ENCODE measurements around the gene PGA5.

DNA sequence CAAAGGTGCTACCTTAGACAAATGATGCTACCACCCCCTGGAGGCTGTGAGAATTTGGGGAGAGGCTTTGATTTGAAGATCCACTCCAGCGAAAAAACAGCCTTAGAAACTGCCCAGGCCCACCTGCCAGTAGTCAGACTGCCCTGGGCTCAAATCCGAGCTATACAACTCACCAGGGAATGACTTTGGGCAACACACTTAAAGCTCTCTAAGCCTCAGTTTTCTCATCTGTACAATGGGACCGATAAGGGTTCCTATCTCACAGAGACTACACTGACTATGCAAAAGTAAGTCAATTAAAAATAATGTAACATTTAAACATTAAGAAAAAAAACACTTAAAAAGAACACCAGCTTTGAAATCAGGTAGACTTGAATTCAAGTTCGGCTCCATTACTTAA, 34.2 kb downstream of the PGA5 start:
- TF ChIP-seq, protein P1, sequence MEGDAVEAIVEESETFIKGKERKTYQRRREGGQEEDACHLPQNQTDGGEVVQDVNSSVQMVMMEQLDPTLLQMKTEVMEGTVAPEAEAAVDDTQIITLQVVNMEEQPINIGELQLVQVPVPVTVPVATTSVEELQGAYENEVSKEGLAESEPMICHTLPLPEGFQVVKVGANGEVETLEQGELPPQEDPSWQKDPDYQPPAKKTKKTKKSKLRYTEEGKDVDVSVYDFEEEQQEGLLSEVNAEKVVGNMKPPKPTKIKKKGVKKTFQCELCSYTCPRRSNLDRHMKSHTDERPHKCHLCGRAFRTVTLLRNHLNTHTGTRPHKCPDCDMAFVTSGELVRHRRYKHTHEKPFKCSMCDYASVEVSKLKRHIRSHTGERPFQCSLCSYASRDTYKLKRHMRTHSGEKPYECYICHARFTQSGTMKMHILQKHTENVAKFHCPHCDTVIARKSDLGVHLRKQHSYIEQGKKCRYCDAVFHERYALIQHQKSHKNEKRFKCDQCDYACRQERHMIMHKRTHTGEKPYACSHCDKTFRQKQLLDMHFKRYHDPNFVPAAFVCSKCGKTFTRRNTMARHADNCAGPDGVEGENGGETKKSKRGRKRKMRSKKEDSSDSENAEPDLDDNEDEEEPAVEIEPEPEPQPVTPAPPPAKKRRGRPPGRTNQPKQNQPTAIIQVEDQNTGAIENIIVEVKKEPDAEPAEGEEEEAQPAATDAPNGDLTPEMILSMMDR (IDR thresholded peaks at IDR 0.05 in 8 of 11, conservative IDR thresholded peaks at IDR 0.05 in 3 of 11) = no peak
- TF ChIP-seq POLR2A (IDR thresholded peaks at IDR 0.05) = no peak
- TF ChIP-seq POLR2AphosphoS5 (IDR thresholded peaks at IDR 0.05) = no peak

Data from spleen (tissue), 7 donors.